DOHH2 (cell line): ENCODE results near the gene ANXA4.
A peak's percentile ranks its signal among the peaks of the same experiment; 100 is the strongest.
"Not testable (repeated sequence)": the region's sequence is repeated elsewhere in the genome, so short reads cannot be mapped to it uniquely, and the experiment has no call there.

ENCODE experiments used
- H3F3A ChIP-seq: fragments of 200-600 bp; sonication (generic), shearing (Covaris generic); 2 replicates; pipeline ENCODE4 v1.6.0; 2016; ENCODE audit warnings: antibody characterized with exemption, mild to moderate bottlenecking; ENCODE audit not compliant: control insufficient read depth, insufficient read depth
- H3K27ac ChIP-seq: fragments of 200-600 bp; sonication (generic); 2 replicates; pipeline ENCODE4 v1.5.1; 2014; ENCODE audit warnings: low read depth, mild to moderate bottlenecking, low read length, moderate library complexity
- H3K27me3 ChIP-seq: fragments of 200-600 bp; sonication (generic); 2 replicates; pipeline ENCODE4 v1.6.1; 2014; ENCODE audit warnings: mild to moderate bottlenecking, low read length, mixed read lengths; ENCODE audit not compliant: control insufficient read depth
- H3K36me3 ChIP-seq: fragments of 200-600 bp; sonication (generic); 2 replicates; pipeline ENCODE4 v1.6.1; 2014; ENCODE audit warnings: mild to moderate bottlenecking, low read length, moderate library complexity, mixed read lengths; ENCODE audit not compliant: control insufficient read depth
- H3K4me1 ChIP-seq: fragments of 200-600 bp; sonication (generic); 2 replicates; pipeline ENCODE4 v1.6.1; 2014; ENCODE audit warnings: mild to moderate bottlenecking, low read length, mixed read lengths; ENCODE audit not compliant: control insufficient read depth
- H3K4me2 ChIP-seq: fragments of 200-600 bp; sonication (generic); 2 replicates; pipeline ENCODE4 v1.6.0; 2014; ENCODE audit warnings: mild to moderate bottlenecking, low read length, moderate library complexity
- H3K4me3 ChIP-seq: fragments of 200-600 bp; sonication (generic); 2 replicates; pipeline ENCODE4 v1.5.1; 2014; ENCODE audit warnings: mild to moderate bottlenecking, low read length, mixed read lengths
- H3K79me2 ChIP-seq: fragments of 200-600 bp; sonication (generic); 2 replicates; pipeline ENCODE4 v1.6.1; 2014; ENCODE audit warnings: mild to moderate bottlenecking, low read length, mixed read lengths; ENCODE audit not compliant: control insufficient read depth
- H3K9me2 ChIP-seq: fragments of 200-600 bp; sonication (generic); replicated peaks from 2 replicates; pipeline ENCODE4 v1.6.1; 2014; ENCODE audit warnings: mild to moderate bottlenecking, low read length, mixed read lengths; ENCODE audit not compliant: control insufficient read depth
- H3K9me3 ChIP-seq: fragments of 200-600 bp; sonication (generic); 2 replicates; pipeline ENCODE4 v1.6.1; 2014; ENCODE audit warnings: antibody characterized with exemption, low read length, mixed read lengths; ENCODE audit not compliant: control insufficient read depth, insufficient read depth
- H4K20me1 ChIP-seq: fragments of 200-600 bp; sonication (generic); 2 replicates; pipeline ENCODE4 v1.6.0; 2014; ENCODE audit warnings: low read depth, mild to moderate bottlenecking, antibody characterized with exemption, low read length, moderate library complexity; ENCODE audit not compliant: control insufficient read depth, insufficient read depth
- CTCF ChIP-seq: fragments of 200-600 bp; sonication (generic); IDR thresholded peaks from one replicate; pipeline ENCODE4 v1.5.1; 2014; ENCODE audit warnings: antibody characterized with exemption, mild to moderate bottlenecking, low read depth, low read length; ENCODE audit not compliant: poor library complexity, severe bottlenecking
- EZH2phosphoT487 ChIP-seq: fragments of 200-600 bp; sonication (generic); IDR thresholded peaks from 2 replicates; pipeline ENCODE4 v1.6.1; 2017; ENCODE audit warnings: borderline replicate concordance, mild to moderate bottlenecking, antibody characterized with exemption, low read length, moderate library complexity, mixed read lengths

ANXA4 gene

DNA sequence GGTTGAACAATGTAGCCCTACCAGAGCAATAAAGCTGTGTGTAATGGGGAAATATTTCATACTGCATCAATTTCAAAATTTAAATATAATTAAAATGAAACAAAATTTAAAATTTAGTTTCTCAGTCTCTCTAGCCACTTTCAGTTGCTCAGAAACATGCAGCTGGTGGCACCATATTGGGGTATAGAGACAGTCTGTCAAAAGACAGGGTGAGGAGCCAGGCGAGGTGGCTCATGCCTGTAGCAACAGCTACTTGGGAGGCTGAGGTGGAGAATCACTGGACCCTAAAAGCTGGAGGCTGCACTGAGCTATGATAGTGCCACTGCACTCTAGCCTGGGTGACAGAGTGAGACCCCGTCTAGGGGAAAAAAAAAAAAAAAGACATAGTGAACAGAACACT, 20.1 kb downstream of the ANXA4 start:
- Histone ChIP-seq H3F3A (no peaks in the 10 kb centered on the region), H3K9me3 (no peaks in the 10 kb centered on the region), H3K36me3 (no peaks in the 10 kb centered on the region), H3K27ac (no peak overlapping the region), H3K4me1 (peaks cover 13% of the 10 kb centered on the region), H3K4me2 (no peak overlapping the region), H3K79me2 (no peaks in the 10 kb centered on the region), H4K20me1 (no peaks in the 10 kb centered on the region), H3K9me2 (no peaks in the 10 kb centered on the region), H3K27me3 (no peaks in the 10 kb centered on the region), H3K4me3 (no peak overlapping the region)
- TF ChIP-seq CTCF (no peak), EZH2phosphoT487 (no peak)

- peaks cover 13% of the 10 kb centered on the region for H3K4me1 ChIP-seq
Observed at GRCh38 chr2:69762513-69763494, 20.9 kb downstream of the ANXA4 start.

GRCh38 chr2:69763831-69764230, 21.9 kb downstream of the ANXA4 start:
- H3K4me3 ChIP-seq, H3K9me3 ChIP-seq, H3K27me3 ChIP-seq, H3F3A ChIP-seq, H3K9me2 ChIP-seq, H3K27ac ChIP-seq, H3K79me2 ChIP-seq, H4K20me1 ChIP-seq, H3K36me3 ChIP-seq, H3K4me2 ChIP-seq: not testable (repeated sequence)
- peaks cover 13% of the 10 kb centered on the region for H3K4me1 ChIP-seq

More at GRCh38 chr2:69762513-69763494, 20.9 kb downstream of the ANXA4 start:
- Histone ChIP-seq H4K20me1 (no peaks in the 10 kb centered on the region), H3K27me3 (no peaks in the 10 kb centered on the region), H3F3A (no peaks in the 10 kb centered on the region), H3K79me2 (no peaks in the 10 kb centered on the region), H3K9me3 (no peaks in the 10 kb centered on the region), H3K4me2 (peak overlapping the region; percentile 6), H3K9me2 (no peaks in the 10 kb centered on the region), H3K36me3 (no peaks in the 10 kb centered on the region), H3K4me3 (no peak overlapping the region), H3K27ac (no peak overlapping the region)
- TF ChIP-seq EZH2phosphoT487 (no peak), CTCF (no peak)
